Stimulated activated CD8-positive, alpha-beta memory T cell treated with anti-CD3 and anti-CD28 coated beads, Interleukin-7, amount 100 ng/mL, for 1 hour (primary cell): Measurements from ENCODE around the gene PEX11G.
"Not testable (repeated sequence)": the region's sequence is repeated elsewhere in the genome, so short reads cannot be mapped to it uniquely, and the experiment has no call there.

ENCODE experiments used
- DNase-seq, 2 donors: peaks; one replicate each; pipeline ENCODE4 v3.0.0-alpha.2; 2020; ENCODE audit warnings: low read depth in 2 of 2

The PEX11G gene

DNA sequence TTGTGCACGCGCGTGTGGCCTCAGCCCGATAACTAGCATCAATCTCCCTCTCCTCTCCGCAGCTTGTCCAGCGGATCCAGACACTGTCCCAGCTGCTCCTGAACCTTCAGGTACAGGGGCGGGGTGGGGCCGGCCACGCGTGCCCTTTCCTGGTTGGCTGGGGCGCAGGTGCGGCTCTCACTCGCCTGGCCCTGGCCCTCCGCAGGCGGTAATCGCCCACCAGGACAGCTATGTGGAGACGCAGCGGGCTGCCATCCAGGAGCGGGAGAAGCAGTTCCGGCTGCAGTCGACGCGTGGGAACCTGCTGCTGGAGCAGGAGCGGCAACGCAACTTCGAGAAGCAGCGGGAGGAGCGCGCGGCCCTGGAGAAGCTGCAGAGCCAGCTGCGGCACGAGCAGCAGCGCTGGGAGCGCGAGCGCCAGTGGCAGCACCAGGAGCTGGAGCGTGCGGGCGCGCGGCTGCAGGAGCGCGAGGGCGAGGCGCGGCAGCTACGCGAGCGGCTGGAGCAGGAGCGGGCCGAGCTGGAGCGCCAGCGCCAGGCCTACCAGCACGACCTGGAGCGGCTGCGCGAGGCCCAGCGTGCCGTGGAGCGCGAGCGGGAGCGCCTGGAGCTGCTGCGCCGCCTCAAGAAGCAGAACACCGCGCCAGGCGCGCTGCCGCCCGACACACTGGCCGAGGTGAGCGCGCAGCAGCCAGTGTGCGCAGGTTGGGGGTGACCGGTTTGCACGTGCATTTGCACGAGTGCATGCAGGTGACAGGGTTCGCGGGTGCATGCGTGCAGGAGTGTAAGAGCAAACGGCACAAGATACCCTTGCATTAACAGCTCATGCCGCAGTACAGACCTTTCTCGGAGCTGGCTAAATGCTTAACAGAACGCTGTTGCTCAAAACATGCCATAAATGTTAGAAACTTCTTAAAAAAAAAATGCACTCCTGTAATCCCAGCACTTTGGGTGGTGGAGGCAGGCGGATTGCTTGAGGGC lies 21.5 kb downstream of the PEX11G start:
- no peak for DNase-seq

DNA sequence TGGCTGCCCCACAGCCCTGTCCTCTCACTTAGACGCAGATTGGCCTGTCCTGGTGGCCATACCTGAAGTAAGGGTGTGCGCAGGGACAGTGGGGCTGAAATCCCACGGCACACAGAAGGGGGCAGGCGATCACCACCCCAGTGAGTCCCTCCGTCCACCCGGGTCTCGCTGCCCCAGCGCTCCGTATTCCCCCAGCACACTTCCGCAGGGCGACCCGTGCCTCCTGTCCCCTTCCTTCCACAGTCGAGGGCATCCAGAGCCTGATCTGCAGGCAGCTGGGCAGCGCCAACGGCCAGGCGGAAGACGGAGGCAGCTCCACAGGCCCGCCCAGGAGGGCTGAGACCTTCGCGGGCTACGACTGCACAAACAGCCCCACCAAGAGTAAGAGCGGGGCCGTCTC lies 25.3 kb downstream of the PEX11G start:
- no peak for DNase-seq

DNA sequence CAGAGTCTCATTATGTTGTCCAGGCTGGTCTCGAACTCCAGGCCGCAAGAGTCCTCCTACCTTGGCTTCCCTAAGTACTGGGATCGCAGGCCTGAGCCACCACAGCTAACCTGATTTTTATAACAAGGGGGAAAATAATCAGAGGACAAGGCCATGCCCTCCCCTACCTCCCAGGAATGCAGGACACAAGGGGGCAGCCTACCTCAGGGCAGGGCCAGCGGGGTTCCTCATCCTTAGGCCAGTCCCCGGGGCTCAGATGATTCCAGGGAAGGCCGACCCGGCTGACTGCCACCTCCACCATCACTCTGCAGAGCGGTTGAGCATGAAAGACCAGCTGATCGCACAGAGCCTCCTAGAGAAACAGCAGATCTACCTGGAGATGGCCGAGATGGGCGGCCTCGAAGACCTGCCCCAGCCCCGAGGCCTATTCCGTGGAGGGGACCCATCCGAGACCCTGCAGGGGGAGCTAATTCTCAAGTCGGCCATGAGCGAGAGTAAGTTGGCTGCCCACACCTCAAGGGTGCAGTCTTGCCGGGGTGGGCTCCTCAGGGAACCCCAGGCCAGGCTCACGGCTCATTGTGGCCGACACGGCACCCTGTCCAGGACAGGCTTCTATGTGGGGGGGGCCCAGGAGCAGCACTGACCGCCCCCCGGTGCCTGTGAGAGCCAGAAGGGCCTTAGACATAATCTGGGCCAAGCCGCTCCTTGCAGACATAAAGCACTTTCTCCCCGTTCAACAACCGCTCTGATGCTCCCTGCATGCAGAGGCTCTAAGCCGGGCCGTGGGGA lies 26.8 kb downstream of the PEX11G start:
- no peak for DNase-seq

DNA sequence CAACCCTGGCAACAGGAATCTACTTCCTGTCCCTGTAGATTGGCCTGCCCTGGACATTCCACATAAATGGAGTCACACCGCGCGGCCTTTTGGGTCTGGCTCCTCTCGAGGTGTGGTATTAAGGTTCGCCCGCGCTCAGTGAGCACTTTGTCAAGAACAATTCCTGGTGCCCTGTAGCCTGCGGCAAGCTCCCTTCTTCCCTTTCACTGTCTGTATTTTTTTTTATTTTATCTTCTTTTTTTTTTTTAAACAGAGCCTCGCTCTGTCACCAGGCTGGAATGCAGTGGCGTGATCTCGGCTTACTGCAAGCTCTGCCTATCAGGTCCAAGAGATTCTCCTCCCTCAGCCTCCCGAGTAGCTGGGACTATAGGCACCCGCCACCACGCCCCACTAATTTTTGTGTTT lies 28.3 kb downstream of the PEX11G start:
- no peak for DNase-seq

DNA sequence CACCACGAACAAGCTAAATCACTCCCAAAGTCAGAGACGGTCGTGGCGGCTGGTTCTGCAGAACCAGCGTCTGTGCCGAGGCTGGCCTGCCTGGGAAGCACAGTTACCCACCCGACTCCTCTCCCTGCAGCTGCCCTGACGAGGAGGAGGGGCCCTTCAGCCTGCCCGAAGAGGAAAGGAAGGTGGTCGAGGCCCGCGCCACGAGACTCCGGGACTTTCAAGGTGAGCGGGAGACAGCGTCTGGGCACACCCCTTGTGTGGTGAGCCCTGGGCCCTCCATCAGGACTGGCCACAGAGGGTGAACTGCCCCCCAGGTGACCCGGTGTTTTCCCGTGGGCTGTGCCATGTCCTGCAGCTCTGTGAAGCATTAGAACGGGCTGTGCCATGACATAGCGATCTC lies 29.1 kb downstream of the PEX11G start:
- DNase-seq, result no peak

DNA sequence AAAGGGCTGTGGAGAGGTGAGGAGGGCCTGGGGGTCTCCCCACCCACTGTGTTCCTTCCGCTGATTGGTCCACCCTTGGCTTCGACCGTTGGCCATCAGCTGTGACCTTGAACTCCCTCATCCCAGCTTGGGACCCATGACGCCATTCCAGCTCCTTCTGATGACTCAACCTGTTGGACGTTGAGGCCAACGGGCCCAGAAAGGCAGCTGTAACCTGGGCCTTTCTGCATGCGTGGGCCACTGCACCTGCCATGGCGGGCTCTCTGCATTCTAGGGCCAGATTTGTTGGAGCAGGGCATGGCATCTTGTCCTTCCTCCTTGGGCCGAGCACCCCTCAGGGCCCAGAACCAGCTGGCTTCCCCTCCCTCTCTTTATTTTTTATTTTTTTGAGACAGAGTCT lies 30.2 kb downstream of the PEX11G start:
- no peak for DNase-seq

DNA sequence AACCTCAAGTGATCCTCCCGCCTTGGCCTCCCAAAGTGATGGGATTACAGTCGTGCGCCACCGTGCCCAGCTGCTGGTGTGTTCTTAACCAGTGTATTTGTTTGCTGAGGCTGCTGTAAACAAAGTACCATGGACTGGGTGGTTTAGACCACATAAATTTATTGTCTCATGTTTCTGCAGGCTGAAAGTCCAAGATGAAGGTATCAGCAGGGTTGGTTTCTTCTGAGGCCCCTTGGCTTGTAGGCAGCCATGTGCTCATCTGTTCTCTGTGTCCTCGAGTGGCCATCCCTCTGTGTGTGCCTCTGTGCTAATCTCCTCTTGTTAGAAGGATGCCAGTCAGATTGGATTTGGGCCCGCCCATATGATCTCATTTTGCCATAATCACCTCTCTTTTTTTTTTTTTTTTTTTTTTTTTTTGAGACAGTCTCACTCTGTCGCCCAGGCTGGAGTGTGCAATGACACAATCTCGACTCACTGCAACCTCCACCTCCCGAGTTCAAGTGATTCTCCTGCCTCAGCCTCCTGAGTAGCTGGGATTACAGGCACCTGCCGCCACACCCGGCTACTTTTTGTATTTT lies 31.8 kb downstream of the PEX11G start:
- DNase-seq, result no peak

DNA sequence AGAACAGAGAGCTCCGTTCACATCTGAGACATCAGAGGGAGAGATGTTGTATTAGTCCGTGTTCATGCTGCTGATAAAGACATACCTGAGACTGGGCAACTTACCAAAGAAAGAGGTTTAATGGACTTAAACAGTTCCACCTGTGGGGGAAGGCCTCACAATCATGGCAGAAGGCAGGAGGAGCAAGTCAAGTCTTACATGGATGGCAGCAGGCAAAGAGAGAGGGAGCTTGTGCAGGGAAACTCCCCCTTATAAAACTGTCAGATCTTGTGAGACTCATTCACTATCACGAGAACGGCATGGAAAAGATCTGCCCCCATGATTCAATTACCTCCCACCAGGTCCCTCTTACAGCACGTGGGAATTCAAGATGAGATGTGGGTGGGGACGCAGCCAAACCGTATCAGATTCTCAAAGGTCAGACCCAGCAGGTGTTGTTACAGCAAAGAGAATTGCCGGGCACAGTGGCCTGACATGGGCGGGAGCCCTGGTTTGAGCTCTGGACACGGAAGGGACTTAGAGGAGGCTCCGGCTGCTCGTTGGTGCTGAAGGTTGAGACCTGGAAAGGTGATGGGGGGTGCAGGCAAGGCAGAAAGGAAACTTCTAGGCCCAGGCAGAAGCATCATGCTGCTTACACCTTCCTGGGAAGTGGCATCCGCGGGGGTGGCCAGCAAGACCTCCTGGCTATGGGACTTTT lies 33.1 kb downstream of the PEX11G start:
- no peak for DNase-seq

DNA sequence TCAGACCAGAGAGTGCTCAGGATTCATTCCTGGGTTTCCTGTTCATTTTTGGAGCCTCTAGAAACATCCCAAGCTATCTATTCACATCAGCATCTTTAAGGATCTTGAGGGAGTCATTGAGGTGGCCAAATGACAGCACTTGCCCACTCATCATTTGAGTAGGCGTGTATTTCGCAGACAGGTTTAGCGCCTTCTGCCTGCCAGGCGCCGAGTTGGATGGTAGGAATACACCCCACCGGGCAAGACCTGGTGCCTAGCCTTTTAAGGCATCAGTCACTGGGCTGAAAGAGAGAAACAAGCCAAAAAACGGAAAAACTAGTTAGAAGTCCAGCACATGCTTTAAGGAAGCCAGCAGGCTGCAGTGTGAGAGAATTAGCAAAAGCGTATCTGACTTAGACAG lies 33.8 kb downstream of the PEX11G start:
- DNase-seq, result no peak

DNA sequence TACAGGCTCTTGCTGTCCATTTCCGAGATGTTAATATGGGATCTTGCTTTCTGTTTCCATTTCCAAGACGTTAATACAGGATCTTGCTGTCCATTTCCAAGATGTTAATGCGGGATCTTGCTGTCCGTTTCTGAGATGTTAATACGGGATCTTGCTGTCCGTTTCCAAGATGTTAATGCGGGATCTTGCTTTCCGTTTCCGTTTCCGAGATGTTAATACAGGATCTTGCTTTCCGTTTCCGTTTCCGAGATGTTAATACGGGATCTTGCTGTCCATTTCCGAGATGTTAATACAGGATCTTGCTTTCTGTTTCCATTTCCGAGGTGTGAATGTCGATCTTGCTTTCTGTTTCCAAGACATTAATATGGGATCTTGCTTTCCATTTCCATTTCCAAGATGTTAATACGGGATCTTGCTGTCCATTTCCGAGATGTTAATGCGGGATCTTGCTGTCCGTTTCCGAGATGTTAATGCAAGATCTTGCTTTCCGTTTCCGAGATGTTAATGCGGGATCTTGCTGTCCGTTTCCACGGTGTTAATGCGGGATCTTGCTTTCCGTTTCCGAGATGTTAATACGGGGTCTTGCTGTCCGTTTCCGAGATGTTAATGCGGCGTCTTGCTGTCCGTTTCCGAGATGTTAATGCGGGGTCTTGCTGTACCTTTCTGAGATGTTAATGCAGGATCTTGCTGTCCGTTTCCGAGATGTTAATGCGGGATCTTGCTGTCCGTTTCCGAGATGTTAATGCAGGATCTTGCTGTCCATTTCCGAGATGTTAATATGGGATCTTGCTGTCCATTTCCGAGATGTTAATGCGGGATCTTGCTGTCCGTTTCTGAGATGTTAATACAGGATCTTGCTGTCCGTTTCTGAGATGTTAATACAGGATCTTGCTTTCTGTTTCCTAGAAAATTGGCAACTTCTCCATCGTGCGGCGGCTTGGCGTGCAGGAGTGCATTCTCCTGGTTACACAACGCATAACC lies 38.3 kb downstream of the PEX11G start:
- DNase-seq, result no peak

DNA sequence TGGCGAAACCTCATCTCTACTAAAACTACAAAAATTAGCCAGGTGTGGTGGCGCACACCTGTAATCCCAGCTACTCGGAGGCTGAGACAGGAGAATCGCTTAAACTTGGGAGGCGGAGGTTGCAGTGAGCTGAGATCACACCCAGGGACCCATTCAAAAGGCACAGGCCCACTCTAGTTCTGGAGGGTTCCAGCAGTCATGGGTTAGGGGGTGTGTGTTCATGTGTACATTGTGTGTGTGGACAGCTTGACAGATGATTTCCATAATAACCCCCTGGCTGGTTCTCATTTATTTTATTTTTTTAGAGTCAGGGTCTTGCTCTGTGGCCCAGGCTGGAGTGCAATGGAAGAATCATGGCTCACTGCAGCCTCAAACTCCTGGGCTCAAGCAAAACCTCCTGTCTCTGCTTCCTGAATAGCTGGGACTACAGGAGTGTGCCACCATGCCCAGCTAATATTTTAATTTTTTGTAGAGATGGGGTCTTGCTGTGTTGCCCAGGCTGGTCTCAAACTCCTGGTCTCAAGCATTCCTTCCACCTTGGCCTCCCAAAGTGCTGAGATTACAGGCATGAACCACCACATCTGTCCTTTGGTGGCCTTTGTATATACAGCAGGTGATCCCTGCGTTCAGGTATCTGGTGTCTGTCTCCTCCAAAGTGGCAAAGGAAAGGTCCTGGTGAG lies 39.3 kb downstream of the PEX11G start:
- DNase-seq, result not testable (repeated sequence)

DNA sequence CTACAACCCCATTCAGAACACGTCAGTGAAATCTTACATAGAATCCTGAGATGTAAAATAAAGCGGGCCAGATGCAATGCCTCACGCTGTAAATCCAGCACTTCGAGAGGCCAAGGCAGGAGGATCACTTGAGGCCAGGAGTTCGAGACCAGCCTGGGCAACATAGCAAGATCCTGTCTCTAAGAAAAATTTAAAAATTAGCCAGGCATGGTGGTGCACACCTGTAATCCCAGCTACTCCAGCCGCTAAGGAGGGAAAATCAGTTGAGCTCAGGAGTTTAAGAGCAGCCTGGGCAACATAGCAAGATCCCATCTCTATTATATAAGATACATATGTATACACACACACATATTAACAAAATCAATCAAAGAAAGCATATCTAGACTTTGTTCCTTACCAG lies 41.2 kb downstream of the PEX11G start:
- no peak for DNase-seq

DNA sequence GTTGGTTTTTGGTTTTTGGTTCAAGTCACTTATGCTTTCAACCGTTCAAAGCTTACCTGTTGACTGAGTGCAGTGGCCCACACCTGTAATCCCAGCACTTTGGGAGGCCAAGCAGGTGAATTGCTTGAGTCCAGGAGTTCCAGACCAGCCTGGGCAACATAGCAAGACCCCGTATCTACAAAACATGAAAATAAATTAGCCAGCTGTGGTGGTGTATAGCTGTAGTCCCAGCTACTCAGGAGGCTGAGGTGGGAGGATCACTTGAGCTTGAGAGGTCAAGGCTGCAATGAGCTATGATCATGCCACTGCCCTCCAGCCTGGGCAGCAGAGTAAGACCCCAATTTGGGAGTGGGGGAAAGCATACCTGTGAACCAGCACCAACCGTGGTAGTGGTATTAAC lies 43.7 kb downstream of the PEX11G start:
- no peak for DNase-seq

DNA sequence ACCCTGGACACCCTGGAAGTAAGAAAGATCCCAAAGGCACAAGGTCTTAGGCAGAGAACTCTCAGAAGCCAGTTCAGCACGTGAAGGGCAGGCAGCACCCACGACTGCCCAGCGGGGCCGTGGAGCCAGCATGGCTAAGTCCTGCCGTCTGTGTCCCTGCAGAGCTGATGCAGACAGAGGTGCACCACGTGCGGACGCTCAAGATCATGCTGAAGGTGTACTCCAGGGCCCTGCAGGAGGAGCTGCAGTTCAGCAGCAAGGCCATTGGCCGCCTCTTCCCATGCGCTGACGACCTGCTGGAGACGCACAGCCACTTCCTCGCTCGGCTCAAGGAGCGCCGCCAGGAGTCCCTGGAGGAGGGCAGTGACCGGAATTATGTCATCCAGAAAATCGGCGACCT lies 44.8 kb downstream of the PEX11G start:
- DNase-seq, result no peak

DNA sequence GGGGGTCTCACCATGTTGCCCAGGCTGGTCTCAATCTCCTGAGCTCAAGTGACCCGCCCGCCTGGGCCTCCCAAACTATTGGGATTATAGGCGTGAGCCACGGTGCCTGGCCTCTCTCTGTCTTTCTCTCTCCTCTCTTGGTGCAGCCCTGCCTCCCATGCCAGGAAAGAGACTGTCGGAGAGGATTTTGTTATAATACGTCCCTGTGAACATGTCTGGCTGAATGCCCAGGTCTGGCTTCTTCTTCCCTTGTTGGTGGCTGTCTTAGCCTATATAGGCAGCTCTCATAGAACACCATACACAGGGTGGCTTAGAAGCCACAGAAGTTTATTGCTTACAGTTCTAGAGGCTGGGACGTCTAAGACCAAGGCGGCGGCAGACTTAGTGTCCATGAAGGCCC lies 46.4 kb downstream of the PEX11G start:
- DNase-seq, result no peak

DNA sequence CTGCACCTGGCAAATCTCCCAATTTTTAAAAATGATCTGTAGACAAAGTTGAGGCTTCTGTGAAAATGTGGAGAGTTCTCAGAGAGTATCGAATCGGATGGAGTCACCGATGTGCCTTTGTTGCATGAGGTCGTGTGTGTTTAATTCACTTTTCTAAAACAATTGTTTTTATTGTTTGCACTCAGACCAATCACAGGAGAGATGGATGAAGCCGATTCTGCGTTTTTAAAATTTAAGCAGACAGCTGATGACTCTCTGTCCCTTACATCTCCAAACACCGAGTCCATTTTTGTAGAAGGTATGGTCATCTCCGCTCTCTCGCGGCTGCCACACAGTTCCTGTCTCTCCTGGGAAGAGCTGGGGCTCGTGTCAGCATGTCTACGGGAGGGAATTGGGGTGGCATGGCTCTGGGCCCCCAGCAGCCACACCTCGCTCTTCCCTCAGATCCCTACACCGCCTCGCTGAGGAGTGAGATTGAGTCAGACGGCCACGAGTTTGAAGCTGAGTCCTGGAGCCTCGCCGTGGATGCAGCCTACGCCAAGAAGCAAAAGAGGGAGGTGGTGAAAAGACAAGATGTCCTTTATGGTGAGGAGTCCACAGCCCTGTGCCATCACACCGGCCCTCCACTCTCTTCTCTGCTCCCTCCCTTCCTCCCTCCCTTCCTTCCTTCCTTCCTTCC lies 47.2 kb downstream of the PEX11G start:
- DNase-seq, result no peak

DNA sequence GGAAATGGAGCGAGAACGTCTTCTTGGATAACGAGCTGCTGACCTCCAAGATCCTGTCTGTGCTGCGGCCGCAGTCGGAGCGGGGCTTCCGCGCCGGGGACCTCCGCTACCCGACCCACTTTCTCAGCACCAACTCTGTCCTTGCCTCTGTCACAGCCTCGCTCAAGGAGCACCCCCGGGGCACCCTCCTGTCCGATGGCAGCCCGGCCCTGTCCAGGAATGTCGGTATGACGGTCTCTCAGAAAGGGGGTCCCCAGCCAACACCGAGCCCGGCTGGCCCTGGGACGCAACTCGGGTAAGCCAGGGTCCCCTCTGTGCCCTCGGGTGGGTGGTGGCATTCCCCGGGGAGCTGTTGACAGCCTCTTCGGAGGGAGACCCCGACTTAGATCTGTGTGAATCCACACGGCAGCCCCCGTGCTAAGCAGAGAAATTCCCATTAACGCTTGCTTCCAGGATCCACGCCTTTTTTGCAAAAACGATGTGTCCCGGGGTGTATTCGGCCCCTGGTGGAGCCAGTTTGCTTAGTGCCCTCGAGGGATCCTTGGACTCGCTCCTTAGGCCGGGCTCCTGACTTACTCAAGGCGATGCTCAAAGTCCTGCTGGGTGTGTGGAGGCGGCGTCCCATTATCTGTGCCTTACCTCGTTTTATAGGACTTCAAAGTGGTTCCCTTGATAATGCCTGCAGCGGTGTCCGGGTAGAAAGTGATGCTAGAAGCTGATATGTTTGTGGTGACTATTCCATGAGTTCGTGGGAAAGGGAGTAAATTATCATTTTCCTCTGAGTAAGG lies 48.5 kb downstream of the PEX11G start:
- DNase-seq, result no peak

DNA sequence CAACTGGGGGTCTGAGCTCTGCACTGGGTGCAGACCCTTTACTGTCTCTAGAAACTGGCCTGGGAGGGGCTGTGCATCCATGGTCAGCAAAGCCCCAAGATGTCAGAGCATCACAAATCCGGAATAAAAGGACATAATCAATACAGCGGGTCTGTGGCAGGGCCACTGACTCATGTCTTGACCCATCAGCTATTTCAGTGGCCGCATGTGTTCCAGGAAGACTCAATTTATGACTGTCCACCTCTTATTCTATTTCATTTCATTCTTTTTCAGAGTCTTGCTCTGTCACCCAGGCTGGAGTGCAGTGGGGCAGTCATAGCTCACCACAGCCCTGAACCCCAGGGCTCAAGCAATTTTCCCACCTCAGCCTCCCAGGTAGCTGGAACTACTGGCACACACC lies 53.2 kb downstream of the PEX11G start:
- DNase-seq, result no peak

DNA sequence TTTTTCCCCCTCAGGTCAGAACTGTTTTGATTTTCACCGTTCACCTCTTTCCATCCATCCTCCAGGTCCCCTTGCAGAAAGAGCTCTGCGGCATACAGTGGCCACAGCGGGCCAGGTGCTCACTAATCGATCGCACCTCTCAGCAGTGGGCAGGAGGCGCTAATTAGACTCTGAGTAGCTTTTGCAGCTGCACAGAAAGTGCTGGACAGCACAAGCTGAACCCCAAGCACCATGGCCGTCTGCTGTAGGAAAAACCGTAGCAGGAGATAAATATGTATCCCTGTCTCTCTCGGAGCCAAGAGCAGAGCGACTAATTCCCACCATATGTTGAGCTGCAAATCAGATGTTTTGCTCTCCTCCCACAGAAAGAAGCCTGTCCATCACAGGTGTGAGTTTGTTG lies 54.4 kb downstream of the PEX11G start:
- no peak for DNase-seq
